HepG2 (cell line): ENCODE data around the gene SUV39H2.
"Not testable (repeated sequence)": the region's sequence is repeated elsewhere in the genome, so short reads cannot be mapped to it uniquely, and the experiment has no call there.

ENCODE experiments used
- CBFB ChIP-seq: sonication (generic); formaldehyde crosslinking; IDR thresholded peaks from 2 replicates; pipeline ENCODE4 v1.4.0; 2020; ENCODE audit warnings: missing genetic modification reagents
- EZH2 ChIP-seq: conservative IDR thresholded peaks from 2 replicates; pipeline ENCODE4 v1.6.1; 2012; ENCODE audit warnings: mild to moderate bottlenecking, low read depth, low read length, moderate library complexity
- FOSL1 ChIP-seq: sonication (generic); formaldehyde crosslinking; IDR thresholded peaks from 2 replicates; pipeline ENCODE4 v1.9.0; 2021; ENCODE audit warnings: missing genetic modification reagents, borderline replicate concordance
- JUNB ChIP-seq: sonication (generic); formaldehyde crosslinking; IDR thresholded peaks from 2 replicates; pipeline ENCODE4 v1.8.0; 2022; ENCODE audit warnings: missing genetic modification reagents, mild to moderate bottlenecking, borderline replicate concordance
- KAT8 ChIP-seq: IDR thresholded peaks from 2 replicates; pipeline ENCODE4 v1.6.1; 2016; ENCODE audit warnings: missing genetic modification reagents, missing compliant biosample characterization
- SATB2 ChIP-seq: sonication (generic); formaldehyde crosslinking; IDR thresholded peaks from 2 replicates; pipeline ENCODE4 v1.5.0; 2020; ENCODE audit warnings: missing genetic modification reagents
- SIN3B ChIP-seq: fragments of 150-350 bp; IDR thresholded peaks from 2 replicates; pipeline ENCODE4 v1.6.1; 2014; ENCODE audit warnings: low read length
- ZNF30 ChIP-seq: sonication (generic); formaldehyde crosslinking; IDR thresholded peaks from 2 replicates; pipeline ENCODE4 v1.5.0; 2020; ENCODE audit warnings: mild to moderate bottlenecking, missing genetic modification reagents
- ZNF530 ChIP-seq: sonication (generic); formaldehyde crosslinking; IDR thresholded peaks from 2 replicates; pipeline ENCODE4 v1.5.0; 2020; ENCODE audit warnings: low read depth, mild to moderate bottlenecking, missing genetic modification reagents
- TF ChIP-seq, protein P1 (sequence below): IDR thresholded peaks from 2 replicates; pipeline ENCODE4 v1.6.1; 2016
- TF ChIP-seq, protein P2 (sequence below): sonication (generic); formaldehyde crosslinking; IDR thresholded peaks from 2 replicates; pipeline ENCODE4 v1.5.1; 2020; ENCODE audit warnings: mild to moderate bottlenecking, missing genetic modification reagents, moderate library complexity
- TF ChIP-seq, protein P3 (sequence below): sonication (generic); formaldehyde crosslinking; IDR thresholded peaks from 2 replicates; pipeline ENCODE4 v1.4.0; 2020; ENCODE audit warnings: low read depth, mild to moderate bottlenecking, missing genetic modification reagents
- TF ChIP-seq, protein P4 (sequence below): sonication (generic); formaldehyde crosslinking; IDR thresholded peaks from 2 replicates; pipeline ENCODE4 v1.5.0; 2020; ENCODE audit warnings: mild to moderate bottlenecking, missing genetic modification reagents, moderate library complexity

DNA sequence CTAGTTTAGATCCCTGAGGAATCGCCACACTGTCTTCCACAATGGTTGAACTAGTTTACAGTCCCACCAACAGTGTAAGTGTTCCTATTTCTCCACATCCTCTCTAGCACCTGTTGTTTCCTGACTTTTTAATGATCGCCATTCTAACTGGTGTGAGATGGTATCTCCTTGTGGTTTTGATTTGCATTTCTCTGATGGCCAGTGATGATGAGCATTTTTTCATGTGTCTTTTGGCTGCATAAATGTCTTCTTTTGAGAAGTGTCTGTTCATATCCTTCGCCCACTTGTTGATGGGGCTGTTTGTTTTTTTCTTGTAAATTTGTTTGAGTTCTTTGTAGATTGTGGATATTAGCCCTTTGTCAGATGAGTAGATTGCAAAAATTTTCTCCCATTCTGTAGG is 13.8 kb upstream of the SUV39H2 start:
- TF ChIP-seq, protein P1, sequence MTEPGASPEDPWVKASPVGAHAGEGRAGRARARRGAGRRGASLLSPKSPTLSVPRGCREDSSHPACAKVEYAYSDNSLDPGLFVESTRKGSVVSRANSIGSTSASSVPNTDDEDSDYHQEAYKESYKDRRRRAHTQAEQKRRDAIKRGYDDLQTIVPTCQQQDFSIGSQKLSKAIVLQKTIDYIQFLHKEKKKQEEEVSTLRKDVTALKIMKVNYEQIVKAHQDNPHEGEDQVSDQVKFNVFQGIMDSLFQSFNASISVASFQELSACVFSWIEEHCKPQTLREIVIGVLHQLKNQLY (CRISPR knock-in tag): not testable (repeated sequence)
- not testable (repeated sequence) for TF ChIP-seq SATB2 (CRISPR knock-in tag); EZH2; SIN3B; ZNF30 (CRISPR knock-in tag); JUNB (CRISPR knock-in tag); FOSL1 (CRISPR knock-in tag); ZNF530; KAT8 (CRISPR knock-in tag); CBFB (CRISPR knock-in tag)
- TF ChIP-seq, protein P2, sequence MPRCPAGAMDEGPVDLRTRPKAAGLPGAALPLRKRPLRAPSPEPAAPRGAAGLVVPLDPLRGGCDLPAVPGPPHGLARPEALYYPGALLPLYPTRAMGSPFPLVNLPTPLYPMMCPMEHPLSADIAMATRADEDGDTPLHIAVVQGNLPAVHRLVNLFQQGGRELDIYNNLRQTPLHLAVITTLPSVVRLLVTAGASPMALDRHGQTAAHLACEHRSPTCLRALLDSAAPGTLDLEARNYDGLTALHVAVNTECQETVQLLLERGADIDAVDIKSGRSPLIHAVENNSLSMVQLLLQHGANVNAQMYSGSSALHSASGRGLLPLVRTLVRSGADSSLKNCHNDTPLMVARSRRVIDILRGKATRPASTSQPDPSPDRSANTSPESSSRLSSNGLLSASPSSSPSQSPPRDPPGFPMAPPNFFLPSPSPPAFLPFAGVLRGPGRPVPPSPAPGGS (CRISPR knock-in tag): not testable (repeated sequence)
- TF ChIP-seq, protein P3, sequence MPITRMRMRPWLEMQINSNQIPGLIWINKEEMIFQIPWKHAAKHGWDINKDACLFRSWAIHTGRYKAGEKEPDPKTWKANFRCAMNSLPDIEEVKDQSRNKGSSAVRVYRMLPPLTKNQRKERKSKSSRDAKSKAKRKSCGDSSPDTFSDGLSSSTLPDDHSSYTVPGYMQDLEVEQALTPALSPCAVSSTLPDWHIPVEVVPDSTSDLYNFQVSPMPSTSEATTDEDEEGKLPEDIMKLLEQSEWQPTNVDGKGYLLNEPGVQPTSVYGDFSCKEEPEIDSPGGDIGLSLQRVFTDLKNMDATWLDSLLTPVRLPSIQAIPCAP (CRISPR knock-in tag): not testable (repeated sequence)
- TF ChIP-seq, protein P4, sequence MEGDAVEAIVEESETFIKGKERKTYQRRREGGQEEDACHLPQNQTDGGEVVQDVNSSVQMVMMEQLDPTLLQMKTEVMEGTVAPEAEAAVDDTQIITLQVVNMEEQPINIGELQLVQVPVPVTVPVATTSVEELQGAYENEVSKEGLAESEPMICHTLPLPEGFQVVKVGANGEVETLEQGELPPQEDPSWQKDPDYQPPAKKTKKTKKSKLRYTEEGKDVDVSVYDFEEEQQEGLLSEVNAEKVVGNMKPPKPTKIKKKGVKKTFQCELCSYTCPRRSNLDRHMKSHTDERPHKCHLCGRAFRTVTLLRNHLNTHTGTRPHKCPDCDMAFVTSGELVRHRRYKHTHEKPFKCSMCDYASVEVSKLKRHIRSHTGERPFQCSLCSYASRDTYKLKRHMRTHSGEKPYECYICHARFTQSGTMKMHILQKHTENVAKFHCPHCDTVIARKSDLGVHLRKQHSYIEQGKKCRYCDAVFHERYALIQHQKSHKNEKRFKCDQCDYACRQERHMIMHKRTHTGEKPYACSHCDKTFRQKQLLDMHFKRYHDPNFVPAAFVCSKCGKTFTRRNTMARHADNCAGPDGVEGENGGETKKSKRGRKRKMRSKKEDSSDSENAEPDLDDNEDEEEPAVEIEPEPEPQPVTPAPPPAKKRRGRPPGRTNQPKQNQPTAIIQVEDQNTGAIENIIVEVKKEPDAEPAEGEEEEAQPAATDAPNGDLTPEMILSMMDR (CRISPR knock-in tag): not testable (repeated sequence)
